Thyroid gland (tissue), 4 donors: ENCODE data around the gene FAM186B.

Source experiments
- POLR2A ChIP-seq, 2 donors: fragments of 450-650 bp; IDR thresholded peaks; one replicate each; pipeline ENCODE4 v1.6.1; 2017; ENCODE audit warnings: antibody characterized with exemption in 2 of 2, mild to moderate bottlenecking in 2 of 2, moderate library complexity in 1 of 2
- TF ChIP-seq, protein P1 (sequence below), 6 experiments: fragments of 200-600 bp in 3 of 6; fragments of 450-650 bp in 3 of 6; sonication (generic) in 3 of 6; IDR thresholded peaks; one replicate each; pipeline ENCODE4 v1.5.1; 2016 to 2019; ENCODE audit warnings: antibody characterized with exemption in 6 of 6, mild to moderate bottlenecking in 2 of 6, inconsistent platforms in 1 of 6, moderate library complexity in 1 of 6

DNA sequence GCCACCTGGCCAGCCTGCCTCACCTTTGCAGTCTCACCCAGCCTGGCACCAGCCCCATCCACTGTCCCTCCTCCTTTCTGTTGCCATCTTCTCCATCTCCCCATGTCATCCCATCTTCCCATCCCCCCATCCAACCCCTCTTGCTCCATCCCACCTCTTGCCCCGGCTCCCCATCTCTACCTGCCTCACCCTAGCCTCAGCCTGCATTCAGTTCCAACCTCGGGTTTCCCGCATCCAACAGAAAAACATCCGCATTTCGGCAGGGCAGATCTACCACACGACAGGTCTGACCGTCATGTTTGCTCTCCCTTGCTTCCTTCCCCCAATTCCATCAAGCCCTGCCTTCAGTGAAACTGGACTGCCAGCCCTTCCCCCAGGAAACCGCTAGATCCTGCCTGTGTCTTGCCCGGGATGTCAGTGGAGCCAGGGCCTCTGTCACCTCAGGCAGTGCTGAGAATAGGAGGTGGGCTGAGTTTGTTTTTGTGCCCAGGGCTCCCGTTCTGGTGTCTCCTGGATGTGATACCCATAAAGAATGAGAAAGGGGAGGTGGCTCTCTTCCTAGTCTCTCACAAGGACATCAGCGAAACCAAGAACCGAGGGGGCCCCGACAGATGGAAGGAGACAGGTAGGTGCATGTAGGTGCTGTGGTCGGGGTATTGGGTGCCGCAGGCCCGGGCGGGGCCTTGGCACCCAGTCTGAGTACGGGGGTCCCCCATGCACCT lies 64.1 kb downstream of the FAM186B start:
- TF ChIP-seq, protein P1, sequence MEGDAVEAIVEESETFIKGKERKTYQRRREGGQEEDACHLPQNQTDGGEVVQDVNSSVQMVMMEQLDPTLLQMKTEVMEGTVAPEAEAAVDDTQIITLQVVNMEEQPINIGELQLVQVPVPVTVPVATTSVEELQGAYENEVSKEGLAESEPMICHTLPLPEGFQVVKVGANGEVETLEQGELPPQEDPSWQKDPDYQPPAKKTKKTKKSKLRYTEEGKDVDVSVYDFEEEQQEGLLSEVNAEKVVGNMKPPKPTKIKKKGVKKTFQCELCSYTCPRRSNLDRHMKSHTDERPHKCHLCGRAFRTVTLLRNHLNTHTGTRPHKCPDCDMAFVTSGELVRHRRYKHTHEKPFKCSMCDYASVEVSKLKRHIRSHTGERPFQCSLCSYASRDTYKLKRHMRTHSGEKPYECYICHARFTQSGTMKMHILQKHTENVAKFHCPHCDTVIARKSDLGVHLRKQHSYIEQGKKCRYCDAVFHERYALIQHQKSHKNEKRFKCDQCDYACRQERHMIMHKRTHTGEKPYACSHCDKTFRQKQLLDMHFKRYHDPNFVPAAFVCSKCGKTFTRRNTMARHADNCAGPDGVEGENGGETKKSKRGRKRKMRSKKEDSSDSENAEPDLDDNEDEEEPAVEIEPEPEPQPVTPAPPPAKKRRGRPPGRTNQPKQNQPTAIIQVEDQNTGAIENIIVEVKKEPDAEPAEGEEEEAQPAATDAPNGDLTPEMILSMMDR (IDR thresholded peaks at IDR 0.05) = no peak
- no peak for TF ChIP-seq POLR2A (IDR thresholded peaks at IDR 0.05)
